Peyer's patch (tissue), 4 donors: ENCODE data around the gene SUCLG1.

Experiments used
- POLR2A ChIP-seq, 2 donors: fragments of 450-650 bp; IDR thresholded peaks; one replicate each; pipeline ENCODE4 v1.5.1; 2017; ENCODE audit warnings: antibody characterized with exemption in 2 of 2, mild to moderate bottlenecking in 2 of 2, moderate library complexity in 2 of 2
- TF ChIP-seq, protein P1 (sequence below), 6 experiments: fragments of 450-650 bp in 4 of 6; fragments of 200-600 bp in 2 of 6; sonication (generic) in 1 of 6; IDR thresholded peaks; one replicate each; pipeline ENCODE4 v1.5.1; 2017 to 2019; ENCODE audit warnings: antibody characterized with exemption in 6 of 6, mild to moderate bottlenecking in 3 of 6, moderate library complexity in 1 of 6

DNA sequence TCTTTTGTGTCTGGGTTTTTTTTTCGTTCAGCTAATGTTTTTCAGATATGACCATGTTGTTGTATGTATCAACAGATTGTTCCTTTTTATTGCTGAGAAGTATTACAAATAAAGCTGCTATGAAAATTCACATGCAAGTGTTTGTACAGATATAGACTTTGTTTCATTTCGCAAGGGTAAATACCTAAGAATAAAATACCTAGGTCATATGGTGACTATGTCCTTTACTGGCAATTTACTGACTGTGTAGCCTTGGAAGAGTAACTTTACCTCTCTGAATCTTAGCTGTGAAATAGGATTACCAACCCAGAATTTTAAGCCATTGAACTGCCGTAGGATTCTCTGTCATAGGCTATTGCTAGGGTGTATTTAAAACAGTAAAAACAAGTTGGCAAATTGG, 38.2 kb upstream of the SUCLG1 start:
- TF ChIP-seq, protein P1, sequence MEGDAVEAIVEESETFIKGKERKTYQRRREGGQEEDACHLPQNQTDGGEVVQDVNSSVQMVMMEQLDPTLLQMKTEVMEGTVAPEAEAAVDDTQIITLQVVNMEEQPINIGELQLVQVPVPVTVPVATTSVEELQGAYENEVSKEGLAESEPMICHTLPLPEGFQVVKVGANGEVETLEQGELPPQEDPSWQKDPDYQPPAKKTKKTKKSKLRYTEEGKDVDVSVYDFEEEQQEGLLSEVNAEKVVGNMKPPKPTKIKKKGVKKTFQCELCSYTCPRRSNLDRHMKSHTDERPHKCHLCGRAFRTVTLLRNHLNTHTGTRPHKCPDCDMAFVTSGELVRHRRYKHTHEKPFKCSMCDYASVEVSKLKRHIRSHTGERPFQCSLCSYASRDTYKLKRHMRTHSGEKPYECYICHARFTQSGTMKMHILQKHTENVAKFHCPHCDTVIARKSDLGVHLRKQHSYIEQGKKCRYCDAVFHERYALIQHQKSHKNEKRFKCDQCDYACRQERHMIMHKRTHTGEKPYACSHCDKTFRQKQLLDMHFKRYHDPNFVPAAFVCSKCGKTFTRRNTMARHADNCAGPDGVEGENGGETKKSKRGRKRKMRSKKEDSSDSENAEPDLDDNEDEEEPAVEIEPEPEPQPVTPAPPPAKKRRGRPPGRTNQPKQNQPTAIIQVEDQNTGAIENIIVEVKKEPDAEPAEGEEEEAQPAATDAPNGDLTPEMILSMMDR (IDR thresholded peaks at IDR 0.05) = no peak
- TF ChIP-seq POLR2A (IDR thresholded peaks at IDR 0.05) = no peak
